Transverse colon (tissue), 4 donors: ENCODE data around the gene KLK13. TPM values are rescaled to one million over a fixed set of nuclear protein-coding genes. Genes with fewer than 3 reads are reported as not detected.

ENCODE experiments used
- DNase-seq: peaks from one replicate; pipeline ENCODE4 v3.0.0-alpha.2; 2019
- H3K27ac ChIP-seq, 4 donors: fragments of 200-600 bp; sonication (generic); 2 replicates each; pipeline ENCODE4 v1.5.1; 2016 to 2018; ENCODE audit warnings: inconsistent platforms in 4 of 4
- H3K27me3 ChIP-seq: fragments of 200-600 bp; sonication (generic); 2 replicates; pipeline ENCODE4 v1.5.1; 2017; ENCODE audit warnings: inconsistent platforms
- H3K36me3 ChIP-seq, 4 donors: fragments of 200-600 bp; sonication (generic); 2 replicates each; pipeline ENCODE4 v1.5.1; 2017 to 2019; ENCODE audit warnings: inconsistent platforms in 4 of 4
- H3K4me1 ChIP-seq, 4 donors: fragments of 200-600 bp; sonication (generic); 2 replicates each; pipeline ENCODE4 v1.5.1; 2017 to 2020; ENCODE audit warnings: inconsistent platforms in 4 of 4
- H3K4me3 ChIP-seq, 4 donors: fragments of 200-600 bp; sonication (generic); 1 replicate in 1 of 4; 2 replicates in 3 of 4; pipeline versions ENCODE4 v1.5.1 to v1.6.1; 2017 to 2019; ENCODE audit warnings: inconsistent platforms in 4 of 4
- H3K9me3 ChIP-seq, 2 donors: fragments of 200-600 bp; sonication (generic); 2 replicates each; pipeline ENCODE4 v1.5.1; 2017 to 2019; ENCODE audit warnings: inconsistent platforms in 2 of 2
- CTCF ChIP-seq, 5 experiments: fragments of 200-600 bp in 3 of 5; fragments of 450-650 bp in 2 of 5; sonication (generic) in 3 of 5; IDR thresholded peaks; 1 replicate in 2 of 5; 2 replicates in 3 of 5; pipeline ENCODE4 v1.5.1; 2016 to 2017; ENCODE audit warnings: antibody characterized with exemption in 5 of 5, inconsistent platforms in 3 of 5, mild to moderate bottlenecking in 2 of 5, moderate library complexity in 1 of 5
- EP300 ChIP-seq: sonication (generic); formaldehyde crosslinking; IDR thresholded peaks from one replicate; pipeline ENCODE4 v1.6.1; 2017; ENCODE audit warnings: antibody characterized with exemption, low read depth
- POLR2A ChIP-seq: fragments of 450-650 bp; IDR thresholded peaks from one replicate; pipeline ENCODE4 v1.6.1; 2016; ENCODE audit warnings: antibody characterized with exemption, mild to moderate bottlenecking, moderate library complexity
- POLR2AphosphoS5 ChIP-seq, 3 donors: sonication (generic); formaldehyde crosslinking; IDR thresholded peaks; one replicate each; pipeline ENCODE4 v1.6.1; 2016; ENCODE audit warnings: antibody characterized with exemption in 3 of 3
- WGBS, 2 donors: methylation state at CpG; one replicate each; pipeline ENCODE4 v1.1.5; 2018; ENCODE audit warnings: low coverage in 1 of 2; 5-methylcytosine and 5-hydroxymethylcytosine counted together
- in situ Hi-C, 4 donors: fragments of 200-750 bp; cut with MboI; loops; one replicate each; pipeline versions ENCODE4 v1.15.0 to v1.15.1; 2017; ENCODE audit warnings: low sequenced_read_pairs in 3 of 4, low pct_ligation_motif_present in 1 of 4, low pct_unique_long_range_greater_than_20kb in 1 of 4
- intact Hi-C: fragments of 100-400 bp; cut with DNase I; formaldehyde crosslinking; loops from one replicate; pipeline ENCODE4 v1.15.1; 2023; ENCODE audit warnings: low total_unique reads
- total RNA-seq, 4 donors: library from RNA; depleted of rRNA; stranded (reverse); fragments of >200 nt; gene quantifications; one replicate each; pipeline ENCODE4 v1.1.0, GENCODE V29; 2016

The KLK13 gene
- total RNA-seq, 4 donors from 2014 or later, result 3.3 TPM; not detected in 3

GRCh38 chr19:51025809-51026553 is 38.9 kb downstream of the KLK13 start:
- TF ChIP-seq POLR2AphosphoS5 (IDR thresholded peaks at IDR 0.05), result no peak
- no peak for TF ChIP-seq CTCF (IDR thresholded peaks at IDR 0.05)
- TF ChIP-seq EP300, result no peak
- no peak for TF ChIP-seq POLR2A
- H3K27ac ChIP-seq, result no peak overlapping the region

GRCh38 chr19:51025401-51025800 is 39.5 kb downstream of the KLK13 start:
- TF ChIP-seq POLR2AphosphoS5 (IDR thresholded peaks at IDR 0.05), result no peak
- no peak for TF ChIP-seq EP300
- no peak for TF ChIP-seq POLR2A
- no peak for TF ChIP-seq CTCF (IDR thresholded peaks at IDR 0.05)
- Histone ChIP-seq H3K4me3 (no peak overlapping the region), H3K27ac (no peak overlapping the region), H3K9me3 (no peaks in the 10 kb centered on the region), H3K27me3 (peaks cover 51% of the 10 kb centered on the region), H3K4me1 (no peaks in the 10 kb centered on the region), H3K36me3 (no peaks in the 10 kb centered on the region)
- intact Hi-C loops, result no loop called here
- DNase-seq, result no peak
- in situ Hi-C loops, result no loop called here
- WGBS, 2 donors, result 65% methylated on average over 6 of the region's 6 CpGs; no CpG with 5 or more reads in 1 of the 2 donors

More at GRCh38 chr19:51025809-51026553, 38.9 kb downstream of the KLK13 start:
- in situ Hi-C loops (no loop called here), intact Hi-C loops (no loop called here)
- DNase-seq, result no peak
- Histone ChIP-seq H3K4me1 (no peaks in the 10 kb centered on the region), H3K27me3 (peaks cover 48% of the 10 kb centered on the region), H3K9me3 (no peaks in the 10 kb centered on the region), H3K36me3 (no peaks in the 10 kb centered on the region), H3K4me3 (no peak overlapping the region)
- 20 to 49% methylated on average over 1 to 18 of the region's 18 CpGs for WGBS, 2 donors

- in situ Hi-C loops, result no loop called here
- Histone ChIP-seq H3K27me3 (peaks cover 56% of the 10 kb centered on the region), H3K36me3 (no peaks in the 10 kb centered on the region), H3K4me3 (no peak overlapping the region), H3K27ac (no peak overlapping the region), H3K4me1 (no peaks in the 10 kb centered on the region), H3K9me3 (no peaks in the 10 kb centered on the region)
- TF ChIP-seq EP300 (no peak), CTCF (IDR thresholded peaks at IDR 0.05) (no peak), POLR2AphosphoS5 (IDR thresholded peaks at IDR 0.05) (no peak)
- WGBS, 2 donors, result 23 to 30% methylated on average over 2 to 5 of the region's 5 CpGs
- intact Hi-C loops, result no loop called here
- no peak for DNase-seq
These were observed 40.0 kb downstream of the KLK13 start for GRCh38 chr19:51024924-51025323.

- H3K27me3 ChIP-seq, result peaks cover 65% of the 10 kb centered on the region
- intact Hi-C loops, result no loop called here
- TF ChIP-seq POLR2AphosphoS5 (IDR thresholded peaks at IDR 0.05) (no peak), POLR2A (no peak)
- no peaks in the 10 kb centered on the region for H3K36me3 ChIP-seq
- 72% methylated on average over 11 of the region's 11 CpGs; no CpG with 5 or more reads in 1 of the 2 donors for WGBS, 2 donors
- H3K27ac ChIP-seq, result no peak overlapping the region
- no peak overlapping the region for H3K4me3 ChIP-seq
- in situ Hi-C loops, result no loop called here
- peaks cover 0 to 8% (median 3%) of the 10 kb centered on the region in 4 donors for H3K4me1 ChIP-seq
- H3K9me3 ChIP-seq, result no peaks in the 10 kb centered on the region
- no peak for DNase-seq
These were observed 40.9 kb downstream of the KLK13 start for GRCh38 chr19:51023946-51024345.

GRCh38 chr19:51022526-51022925 is 42.4 kb downstream of the KLK13 start:
- Histone ChIP-seq H3K27me3 (peaks cover 66% of the 10 kb centered on the region), H3K9me3 (no peaks in the 10 kb centered on the region), H3K36me3 (no peaks in the 10 kb centered on the region), H3K4me1 (peaks cover 0 to 17% (median 7%) of the 10 kb centered on the region in 4 donors), H3K27ac (no peak overlapping the region), H3K4me3 (no peak overlapping the region)
- intact Hi-C loops, result no loop called here
- in situ Hi-C loops, result no loop called here
- DNase-seq, result no peak
- WGBS, 2 donors, result 53 to 58% methylated on average over 2 to 14 of the region's 14 CpGs
- TF ChIP-seq POLR2AphosphoS5 (IDR thresholded peaks at IDR 0.05) (no peak), EP300 (no peak), POLR2A (no peak), CTCF (IDR thresholded peaks at IDR 0.05) (no peak)
